Ishikawa (cell line): Measurements from ENCODE around the gene SLC7A10.

Experiments
- NFIC ChIP-seq: IDR thresholded peaks from 2 replicates; pipeline ENCODE4 v1.6.1; 2012
- TAF1 ChIP-seq: IDR thresholded peaks from 2 replicates; pipeline ENCODE4 v1.6.1; 2012; ENCODE audit warnings: low read depth, mild to moderate bottlenecking

- no peak for TF ChIP-seq TAF1
- TF ChIP-seq NFIC = no peak
Measured at GRCh38 chr19:33261511-33262189, 36.0 kb upstream of the SLC7A10 start.
